GM12878 (cell line): ENCODE results near the gene FAF1. TPM values are rescaled to one million over a fixed set of nuclear protein-coding genes. Genes with fewer than 3 reads are reported as not detected.

Experiments used
- ATAC-seq: fragments of 200-7000 bp; cut with Tn5 transposase; 3 replicates; pipeline ENCODE4 v1.9.1; 2020; ENCODE audit warnings: mild to moderate bottlenecking, moderate library complexity
- BruUV-seq: library from RNA; stranded (reverse); fragments of 400-500 nt; replicated peaks from 2 replicates; lab custom pipeline; 2021; lab: Mats Ljungman, UMichigan
- CTCF ChIA-PET: fragments of 300-600 bp; sonication (Branson Sonifier 250); formaldehyde crosslinking; extraction: SDS; loops from one replicate; lab custom pipeline; 2021; ENCODE audit warnings: inconsistent platforms; lab: Yijun Ruan, JAX
- POLR2A ChIA-PET: fragments of 350-600 bp; formaldehyde crosslinking; extraction: SDS; loops from one replicate; lab custom pipeline; 2021; ENCODE audit warnings: inconsistent platforms; lab: Charles Lee
- RAD21 ChIA-PET: fragments of 300-600 bp; sonication (Branson Sonifier 250); formaldehyde crosslinking; loops from one replicate; lab custom pipeline; 2023; ENCODE audit warnings: antibody characterized with exemption; ENCODE audit not compliant: unreplicated experiment; lab: Charles Lee
- SMC1A ChIA-PET: fragments of 300-600 bp; sonication (Branson Sonifier 250); formaldehyde crosslinking; loops from one replicate; lab custom pipeline; 2023; ENCODE audit not compliant: unreplicated experiment, uncharacterized antibody; lab: Charles Lee
- DNase-seq: peaks from one replicate; pipeline ENCODE4 v3.0.0-alpha.2; 2011; ENCODE audit warnings: low read depth, low spot score
- FAIRE-seq: peaks from 3 replicates; lab custom pipeline; 2011; peaks lifted over from hg19 to GRCh38; lab: Jason Lieb, UNC
- H2AFZ ChIP-seq: 2 replicates; pipeline ENCODE4 v1.6.0; 2011; ENCODE audit warnings: low read depth, low read length, control low read depth; ENCODE audit not compliant: control insufficient read depth
- H3K27ac ChIP-seq: 2 replicates; pipeline ENCODE4 v1.5.1; 2011; ENCODE audit warnings: control low read depth; ENCODE audit not compliant: control insufficient read depth, insufficient read depth
- H3K27me3 ChIP-seq, 2 experiments: replicated peaks in 1 of 2; 2 replicates each; pipeline versions ENCODE4 v1.6.0 to v1.6.1; 2011; ENCODE audit warnings: low read length in 1 of 2; ENCODE audit not compliant: control insufficient read depth in 2 of 2, insufficient read depth in 2 of 2
- H3K36me3 ChIP-seq, 2 experiments: 2 replicates each; pipeline ENCODE4 v1.5.1; 2011; ENCODE audit warnings: low read length in 1 of 2; ENCODE audit not compliant: control insufficient read depth in 2 of 2, insufficient read depth in 2 of 2
- H3K4me1 ChIP-seq: 2 replicates; pipeline ENCODE4 v1.6.1; 2011; ENCODE audit warnings: mild to moderate bottlenecking, low read length, moderate library complexity, mixed read lengths; ENCODE audit not compliant: control insufficient read depth, insufficient read depth
- H3K4me2 ChIP-seq: 2 replicates; pipeline ENCODE4 v1.6.0; 2011; ENCODE audit warnings: control low read depth; ENCODE audit not compliant: control insufficient read depth, insufficient read depth
- H3K4me3 ChIP-seq: fragments of 200-600 bp; sonication (generic); 2 replicates; pipeline ENCODE4 v1.5.1; 2016
- H3K79me2 ChIP-seq: 2 replicates; pipeline ENCODE4 v1.6.0; 2011; ENCODE audit warnings: low read length; ENCODE audit not compliant: control insufficient read depth, insufficient read depth
- H3K9ac ChIP-seq: 2 replicates; pipeline ENCODE4 v1.8.0; 2011; ENCODE audit warnings: low read length, control low read depth, mixed read lengths; ENCODE audit not compliant: control insufficient read depth, insufficient read depth
- H3K9me3 ChIP-seq: replicated peaks from 3 replicates; pipeline ENCODE4 v1.5.1; 2011; ENCODE audit warnings: mild to moderate bottlenecking, low read length; ENCODE audit not compliant: control insufficient read depth, insufficient read depth
- H4K20me1 ChIP-seq: 2 replicates; pipeline ENCODE4 v1.6.0; 2011; ENCODE audit not compliant: control insufficient read depth, insufficient read depth
- FOS ChIP-seq: IDR thresholded peaks from 3 replicates; pipeline ENCODE4 v1.6.1; 2011; ENCODE audit warnings: borderline replicate concordance; ENCODE audit not compliant: insufficient read length; ENCODE audit errors: extremely low read depth
- HDAC6 ChIP-seq: fragments of 200-600 bp; sonication (generic); IDR thresholded peaks from one replicate; pipeline ENCODE4 v1.8.0; 2017; ENCODE audit warnings: antibody characterized with exemption; ENCODE audit not compliant: unreplicated experiment
- IKZF1 ChIP-seq: fragments of 450-650 bp; conservative IDR thresholded peaks from 2 replicates; pipeline ENCODE4 v1.6.1; 2017; ENCODE audit warnings: antibody characterized with exemption, mild to moderate bottlenecking
- IRF4 ChIP-seq: IDR thresholded peaks from 2 replicates; pipeline ENCODE4 v1.6.1; 2011; ENCODE audit warnings: low read depth, low read length
- MEF2B ChIP-seq: fragments of 450-650 bp; IDR thresholded peaks from 2 replicates; pipeline ENCODE4 v1.6.1; 2018; ENCODE audit warnings: mild to moderate bottlenecking, moderate library complexity; ENCODE audit not compliant: partially characterized antibody, poor library complexity, severe bottlenecking
- MTA3 ChIP-seq: IDR thresholded peaks from 2 replicates; pipeline ENCODE4 v1.6.1; 2012; ENCODE audit warnings: low read length, inconsistent platforms, borderline replicate concordance
- POLR2AphosphoS5 ChIP-seq: IDR thresholded peaks from 2 replicates; pipeline ENCODE4 v1.6.1; 2011; ENCODE audit warnings: mild to moderate bottlenecking, low read length, inconsistent platforms
- RFX5 ChIP-seq: IDR thresholded peaks from 2 replicates; pipeline ENCODE4 v1.6.1; 2011; ENCODE audit warnings: low read depth, low read length, improper control_type of control experiment
- WGBS: methylation state at CpG from one replicate; pipeline ENCODE4 v1.1.6; 2016; ENCODE audit warnings: low lambda C conversion rate; ENCODE audit not compliant: insufficient replicate concordance, insufficient coverage; ENCODE audit errors: missing lambda C conversion rate; 5-methylcytosine and 5-hydroxymethylcytosine counted together
- in situ Hi-C: fragments of 300-500 bp; cut with MboI; formaldehyde crosslinking; loops from 9 replicates; pipeline ENCODE4 v1.14.3; 2018; ENCODE audit warnings: mixed read lengths
- intact Hi-C: fragments of 100-400 bp; cut with micrococcal nuclease; formaldehyde crosslinking; loops from one replicate; pipeline ENCODE4 v1.14.2; 2022; ENCODE audit not compliant: unreplicated experiment
- polyA plus RNA-seq, 11 experiments: library from polyadenylated mRNA; depleted of rRNA in 4 of 11; unstranded in 6 of 11; stranded (reverse) in 5 of 11; fragments of >200 nt; fragmentation: Nextera tagmentation in 4 of 11; fragmentation: Illumina TruSeq in 1 of 11; extraction: Ambion mirVana in 4 of 11; extraction: Trizol in 1 of 11; gene quantifications; 1 replicate in 1 of 11; 2 replicates in 10 of 11; pipeline versions ENCODE4 v1.2.1 to v1.2.3, GENCODE V29; 2011 to 2016; ENCODE audit warnings: inconsistent platforms in 2 of 11, missing spikeins in 2 of 11, low read depth in 1 of 11
- total RNA-seq, 4 experiments: library from RNA; depleted of rRNA in 3 of 4; stranded (reverse); fragments of >200 nt in 3 of 4; fragmentation: Illumina TruSeq in 1 of 4; extraction: Trizol in 1 of 4; gene quantifications; 2 replicates each; pipeline versions ENCODE4 v1.2.1 to v1.2.3, GENCODE V29; 2013 to 2021
- TF ChIP-seq, protein P1 (sequence below): IDR thresholded peaks from 2 replicates; pipeline ENCODE4 v1.6.1; 2012; ENCODE audit warnings: low read depth, low read length, improper control_type of control experiment
- TF ChIP-seq, protein P2 (sequence below): fragments of 450-650 bp; IDR thresholded peaks from 2 replicates; pipeline ENCODE4 v1.6.1; 2018; ENCODE audit warnings: mild to moderate bottlenecking, low read depth, moderate library complexity; ENCODE audit not compliant: partially characterized antibody
- TF ChIP-seq, protein P3 (sequence below): fragments of 450-650 bp; IDR thresholded peaks from 2 replicates; pipeline ENCODE4 v1.6.1; 2017; ENCODE audit warnings: mild to moderate bottlenecking, moderate library complexity
- TF ChIP-seq, protein P4 (sequence below): fragments of 450-650 bp; conservative IDR thresholded peaks from 2 replicates; pipeline ENCODE4 v1.6.1; 2017; ENCODE audit warnings: mild to moderate bottlenecking, moderate library complexity

The FAF1 gene
- total and polyA plus RNA-seq, 10 of the 15 experiments (the other 5 are each of a cell fraction or from before 2014, with no cell fraction given) = 8.6 to 54.5 (median 23.7) TPM

DNA sequence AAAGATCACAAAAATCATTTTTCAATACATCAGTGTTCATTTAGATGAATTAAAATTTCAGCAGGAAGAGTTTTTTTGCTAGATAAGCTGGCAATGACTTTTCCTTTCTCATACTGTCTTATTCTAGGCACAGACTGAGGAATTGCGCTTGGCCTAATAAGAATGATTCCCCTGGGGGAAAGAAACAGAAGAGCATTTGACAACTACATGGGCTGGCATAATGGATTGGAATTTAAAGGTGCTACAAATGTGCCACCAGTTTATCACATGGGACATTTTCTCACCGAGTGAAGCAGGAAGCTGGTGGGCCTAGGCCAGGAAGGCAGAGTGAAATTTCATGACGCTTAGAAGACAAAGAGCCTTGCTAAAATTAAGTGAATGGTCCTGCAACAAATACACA lies 49.3 kb upstream of the FAF1 start:
- ATAC-seq (no peak), DNase-seq (no peak)
- no peaks in the 10 kb centered on the region; the same call in 1 of the 3 replicates for H3K9me3 ChIP-seq
- SMC1A ChIA-PET = no interaction called here
- CTCF ChIA-PET = interaction anchor here (1.3 kb wide), 1 partner anchor 80 kb away, joined by 4 read pairs; no protein-coding TSS in a partner anchor
- no peak overlapping the region for H3K27ac ChIP-seq
- RAD21 ChIA-PET = no interaction called here
- no peak overlapping the region for H3K4me3 ChIP-seq
- H3K4me2 ChIP-seq = no peak overlapping the region
- H4K20me1 ChIP-seq = no peaks in the 10 kb centered on the region
- H3K4me1 ChIP-seq = no peaks in the 10 kb centered on the region
- no peaks in the 10 kb centered on the region for H3K27me3 ChIP-seq
- POLR2A ChIA-PET = no interaction called here
- H3K36me3 ChIP-seq = no peaks in the 10 kb centered on the region
- BruUV-seq = no TSS peak
- H2AFZ ChIP-seq = no peak overlapping the region
- WGBS = 98% methylated on average over 3 of the region's 3 CpGs
- H3K79me2 ChIP-seq = no peaks in the 10 kb centered on the region
- in situ Hi-C loops = no loop called here
- TF ChIP-seq, protein P1, sequence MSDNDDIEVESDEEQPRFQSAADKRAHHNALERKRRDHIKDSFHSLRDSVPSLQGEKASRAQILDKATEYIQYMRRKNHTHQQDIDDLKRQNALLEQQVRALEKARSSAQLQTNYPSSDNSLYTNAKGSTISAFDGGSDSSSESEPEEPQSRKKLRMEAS = no peak
- TF ChIP-seq, protein P2, sequence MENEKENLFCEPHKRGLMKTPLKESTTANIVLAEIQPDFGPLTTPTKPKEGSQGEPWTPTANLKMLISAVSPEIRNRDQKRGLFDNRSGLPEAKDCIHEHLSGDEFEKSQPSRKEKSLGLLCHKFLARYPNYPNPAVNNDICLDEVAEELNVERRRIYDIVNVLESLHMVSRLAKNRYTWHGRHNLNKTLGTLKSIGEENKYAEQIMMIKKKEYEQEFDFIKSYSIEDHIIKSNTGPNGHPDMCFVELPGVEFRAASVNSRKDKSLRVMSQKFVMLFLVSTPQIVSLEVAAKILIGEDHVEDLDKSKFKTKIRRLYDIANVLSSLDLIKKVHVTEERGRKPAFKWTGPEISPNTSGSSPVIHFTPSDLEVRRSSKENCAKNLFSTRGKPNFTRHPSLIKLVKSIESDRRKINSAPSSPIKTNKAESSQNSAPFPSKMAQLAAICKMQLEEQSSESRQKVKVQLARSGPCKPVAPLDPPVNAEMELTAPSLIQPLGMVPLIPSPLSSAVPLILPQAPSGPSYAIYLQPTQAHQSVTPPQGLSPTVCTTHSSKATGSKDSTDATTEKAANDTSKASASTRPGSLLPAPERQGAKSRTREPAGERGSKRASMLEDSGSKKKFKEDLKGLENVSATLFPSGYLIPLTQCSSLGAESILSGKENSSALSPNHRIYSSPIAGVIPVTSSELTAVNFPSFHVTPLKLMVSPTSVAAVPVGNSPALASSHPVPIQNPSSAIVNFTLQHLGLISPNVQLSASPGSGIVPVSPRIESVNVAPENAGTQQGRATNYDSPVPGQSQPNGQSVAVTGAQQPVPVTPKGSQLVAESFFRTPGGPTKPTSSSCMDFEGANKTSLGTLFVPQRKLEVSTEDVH = no peak
- no peak for TF ChIP-seq IKZF1
- TF ChIP-seq FOS = no peak
- TF ChIP-seq MEF2B = no peak
- no peak for TF ChIP-seq IRF4
- TF ChIP-seq POLR2AphosphoS5 = no peak
- no peak for TF ChIP-seq RFX5
- TF ChIP-seq HDAC6 = no peak
- TF ChIP-seq, protein P3, sequence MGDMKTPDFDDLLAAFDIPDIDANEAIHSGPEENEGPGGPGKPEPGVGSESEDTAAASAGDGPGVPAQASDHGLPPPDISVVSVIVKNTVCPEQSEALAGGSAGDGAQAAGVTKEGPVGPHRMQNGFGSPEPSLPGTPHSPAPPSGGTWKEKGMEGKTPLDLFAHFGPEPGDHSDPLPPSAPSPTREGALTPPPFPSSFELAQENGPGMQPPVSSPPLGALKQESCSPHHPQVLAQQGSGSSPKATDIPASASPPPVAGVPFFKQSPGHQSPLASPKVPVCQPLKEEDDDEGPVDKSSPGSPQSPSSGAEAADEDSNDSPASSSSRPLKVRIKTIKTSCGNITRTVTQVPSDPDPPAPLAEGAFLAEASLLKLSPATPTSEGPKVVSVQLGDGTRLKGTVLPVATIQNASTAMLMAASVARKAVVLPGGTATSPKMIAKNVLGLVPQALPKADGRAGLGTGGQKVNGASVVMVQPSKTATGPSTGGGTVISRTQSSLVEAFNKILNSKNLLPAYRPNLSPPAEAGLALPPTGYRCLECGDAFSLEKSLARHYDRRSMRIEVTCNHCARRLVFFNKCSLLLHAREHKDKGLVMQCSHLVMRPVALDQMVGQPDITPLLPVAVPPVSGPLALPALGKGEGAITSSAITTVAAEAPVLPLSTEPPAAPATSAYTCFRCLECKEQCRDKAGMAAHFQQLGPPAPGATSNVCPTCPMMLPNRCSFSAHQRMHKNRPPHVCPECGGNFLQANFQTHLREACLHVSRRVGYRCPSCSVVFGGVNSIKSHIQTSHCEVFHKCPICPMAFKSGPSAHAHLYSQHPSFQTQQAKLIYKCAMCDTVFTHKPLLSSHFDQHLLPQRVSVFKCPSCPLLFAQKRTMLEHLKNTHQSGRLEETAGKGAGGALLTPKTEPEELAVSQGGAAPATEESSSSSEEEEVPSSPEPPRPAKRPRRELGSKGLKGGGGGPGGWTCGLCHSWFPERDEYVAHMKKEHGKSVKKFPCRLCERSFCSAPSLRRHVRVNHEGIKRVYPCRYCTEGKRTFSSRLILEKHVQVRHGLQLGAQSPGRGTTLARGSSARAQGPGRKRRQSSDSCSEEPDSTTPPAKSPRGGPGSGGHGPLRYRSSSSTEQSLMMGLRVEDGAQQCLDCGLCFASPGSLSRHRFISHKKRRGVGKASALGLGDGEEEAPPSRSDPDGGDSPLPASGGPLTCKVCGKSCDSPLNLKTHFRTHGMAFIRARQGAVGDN = no peak
- TF ChIP-seq, protein P4, sequence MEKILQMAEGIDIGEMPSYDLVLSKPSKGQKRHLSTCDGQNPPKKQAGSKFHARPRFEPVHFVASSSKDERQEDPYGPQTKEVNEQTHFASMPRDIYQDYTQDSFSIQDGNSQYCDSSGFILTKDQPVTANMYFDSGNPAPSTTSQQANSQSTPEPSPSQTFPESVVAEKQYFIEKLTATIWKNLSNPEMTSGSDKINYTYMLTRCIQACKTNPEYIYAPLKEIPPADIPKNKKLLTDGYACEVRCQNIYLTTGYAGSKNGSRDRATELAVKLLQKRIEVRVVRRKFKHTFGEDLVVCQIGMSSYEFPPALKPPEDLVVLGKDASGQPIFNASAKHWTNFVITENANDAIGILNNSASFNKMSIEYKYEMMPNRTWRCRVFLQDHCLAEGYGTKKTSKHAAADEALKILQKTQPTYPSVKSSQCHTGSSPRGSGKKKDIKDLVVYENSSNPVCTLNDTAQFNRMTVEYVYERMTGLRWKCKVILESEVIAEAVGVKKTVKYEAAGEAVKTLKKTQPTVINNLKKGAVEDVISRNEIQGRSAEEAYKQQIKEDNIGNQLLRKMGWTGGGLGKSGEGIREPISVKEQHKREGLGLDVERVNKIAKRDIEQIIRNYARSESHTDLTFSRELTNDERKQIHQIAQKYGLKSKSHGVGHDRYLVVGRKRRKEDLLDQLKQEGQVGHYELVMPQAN = no peak
- TF ChIP-seq MTA3 = no peak
- TF ChIP-seq, all 136 proteins: peak for 0
- no peak for FAIRE-seq
- no peak overlapping the region for H3K9ac ChIP-seq
- intact Hi-C loops = no loop called here
